ENCODE measurements around the gene PLGLB1. TPM values are rescaled to one million over a fixed set of nuclear protein-coding genes. Genes with fewer than 3 reads are reported as not detected.
"Not testable (repeated sequence)": the region's sequence is repeated elsewhere in the genome, so short reads cannot be mapped to it uniquely, and the experiment has no call there.

Gene PLGLB1
- total RNA-seq (2016; rRNA removed; fragmentation: Illumina TruSeq; extraction: Trizol) (0.20 TPM in 1 of 2 replicates, not detected in the other), polyA plus RNA-seq (2011; rRNA removed) (0.20 and 0.26 TPM in 2 replicates), polyA minus RNA-seq (2011; rRNA and poly(A)+ RNA removed; ENCODE audit: low replicate concordance) (0.48 TPM in 1 of 2 replicates, not detected in the other), Bru-seq, nascent RNA (percentile 34 among the genes with signal in this experiment), BruChase-seq, experiment 1, labeled RNA remaining after a 6-hour chase (percentile 40 among the genes with signal in this experiment), BruChase-seq, experiment 2, labeled RNA remaining after a 2-hour chase (percentile 44 among the genes with signal in this experiment)
- total RNA-seq (2016; cell fraction: cytosol; rRNA removed; fragmentation: Illumina TruSeq; extraction: Trizol; ENCODE audit: low read depth): not detected in 2 replicates
- 0.13 TPM in 1 of 2 replicates, not detected in the other for total RNA-seq (2016; cell fraction: insoluble cytoplasmic fraction; rRNA removed; fragmentation: Illumina TruSeq; extraction: Trizol)
- total RNA-seq (2016; cell fraction: membrane; rRNA removed; fragmentation: Illumina TruSeq; extraction: Trizol): 0.24 TPM in 1 of 2 replicates, not detected in the other
- 0.53 and 0.85 TPM in 2 replicates for total RNA-seq (2016; cell fraction: nucleus; rRNA removed; fragmentation: Illumina TruSeq; extraction: Trizol)
- 0.35 TPM in 1 of 2 replicates, not detected in the other for polyA plus RNA-seq (2011; cell fraction: cytosol; rRNA removed)
- 0.90 and 1.4 TPM in 2 replicates for polyA plus RNA-seq (2011; cell fraction: nucleus; rRNA removed)
- 0.33 and 0.60 TPM in 2 replicates for polyA plus RNA-seq (2012)
- polyA plus RNA-seq (2016; cell fraction: cytosol; fragmentation: Illumina TruSeq; extraction: Trizol; ENCODE audit: low read depth): not detected in 2 replicates
- polyA plus RNA-seq (2016; cell fraction: insoluble cytoplasmic fraction; fragmentation: Illumina TruSeq; extraction: Trizol; ENCODE audit: low read depth): 0.23 TPM in 1 of 2 replicates, not detected in the other
- polyA plus RNA-seq (2016; cell fraction: membrane; fragmentation: Illumina TruSeq; extraction: Trizol; ENCODE audit: low read depth): not detected in 2 replicates
- 0.70 and 1.8 TPM in 2 replicates for polyA plus RNA-seq (2016; cell fraction: nucleus; fragmentation: Illumina TruSeq; extraction: Trizol; ENCODE audit: insufficient read depth, low read depth)
- polyA minus RNA-seq (2011; cell fraction: cytosol; rRNA and poly(A)+ RNA removed): not detected in 2 replicates
- polyA minus RNA-seq (2011; cell fraction: nucleus; rRNA and poly(A)+ RNA removed): 1.8 and 2.1 TPM in 2 replicates
- long read RNA-seq, experiment 1: 0 reads
- long read RNA-seq, experiment 2: 0 reads

DNA sequence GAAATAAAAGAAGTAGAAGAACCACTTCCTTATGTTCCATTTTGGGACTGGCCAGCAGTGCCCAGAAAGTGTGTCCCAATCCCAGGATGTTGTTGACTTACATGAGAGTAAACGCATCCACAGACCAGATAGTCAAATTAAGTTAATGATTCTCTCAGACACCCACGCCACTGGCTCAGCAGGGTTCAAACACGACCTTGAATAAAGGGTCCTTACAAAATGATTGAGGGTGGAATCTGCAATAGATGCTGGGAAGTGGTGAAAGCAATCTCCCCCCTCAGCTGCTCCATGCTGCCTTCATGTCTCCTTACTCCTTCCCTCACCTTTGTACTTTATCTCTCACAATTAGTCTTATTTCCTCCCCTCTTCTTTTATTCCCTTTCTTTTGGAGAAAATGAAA lies at the start of gene PLGLB1:
PLGLB1 (minus strand) TSS at position 101 of the 400 bp plus-strand sequence; CDS start at position 40, 61 bp downstream.
- FAIRE-seq; H4K20me1 ChIP-seq (ENCODE audit: insufficient read depth, low read length); DNase-seq (ENCODE audit: low spot score); H3K27ac ChIP-seq (ENCODE audit: extremely low read length, insufficient read depth, low read length); ATAC-seq; H3K27me3 ChIP-seq (ENCODE audit: control insufficient read depth in 1 of 2, insufficient read depth in 2 of 2, low read length in 2 of 2); H3K9me3 ChIP-seq (ENCODE audit: low read length); H3K4me3 ChIP-seq (replicated peaks in 1 of 3; ENCODE audit: insufficient read depth in 1 of 3, low read depth in 2 of 3, low read length in 3 of 3); H3K9ac ChIP-seq (ENCODE audit: insufficient read depth, low read depth, low read length); H3K79me2 ChIP-seq (ENCODE audit: insufficient read depth, low read length); POLR2A ChIA-PET; H3K36me3 ChIP-seq (replicated peaks in 1 of 2; ENCODE audit: control insufficient read depth in 1 of 2, insufficient read depth in 2 of 2, low read length in 2 of 2); H3K4me2 ChIP-seq (ENCODE audit: low read depth, low read length); in situ Hi-C loops (cut with HindIII; ENCODE audit: extremely low pct_ligation_motif_present, low pct_unique_long_range_greater_than_20kb); BruUV-seq (replicated peaks); H2AFZ ChIP-seq (ENCODE audit: low read length); intact Hi-C loops (cut with micrococcal nuclease; ENCODE audit: unreplicated experiment); CTCF ChIA-PET (ENCODE audit: low intra/inter-chr PET ratio, low total read pairs); H3K4me1 ChIP-seq (ENCODE audit: insufficient read depth, low read length): not testable (repeated sequence)
- 0% methylated on average over 2 of the region's 3 CpGs for WGBS (ENCODE audit: low lambda C conversion rate)

DNA sequence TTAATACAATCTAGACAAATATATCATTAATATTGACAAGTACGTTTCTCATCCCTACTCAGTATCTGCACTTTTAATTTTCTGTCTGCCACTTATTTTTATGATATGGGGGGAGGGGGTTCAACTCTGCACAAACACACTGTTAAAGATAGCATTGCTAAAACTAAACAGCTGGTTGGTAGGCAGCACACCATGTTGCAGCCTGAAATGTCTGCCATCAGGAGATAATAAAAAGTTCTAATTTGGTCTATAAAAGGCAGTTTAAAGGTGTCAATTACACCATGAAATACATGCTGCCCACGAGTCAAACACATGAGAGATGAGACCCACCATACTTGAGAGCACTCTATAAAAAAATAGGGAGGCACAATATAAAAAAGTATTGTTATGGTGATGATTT lies 42.7 kb upstream of the PLGLB1 start:
- FAIRE-seq; H3K79me2 ChIP-seq (ENCODE audit: insufficient read depth, low read length); ATAC-seq; H2AFZ ChIP-seq (ENCODE audit: low read length); DNase-seq (ENCODE audit: low spot score); H3K36me3 ChIP-seq (replicated peaks in 1 of 2; ENCODE audit: control insufficient read depth in 1 of 2, insufficient read depth in 2 of 2, low read length in 2 of 2); intact Hi-C loops (cut with micrococcal nuclease; ENCODE audit: unreplicated experiment); H3K4me1 ChIP-seq (ENCODE audit: insufficient read depth, low read length); H3K9me3 ChIP-seq (ENCODE audit: low read length); POLR2A ChIA-PET; in situ Hi-C loops (cut with HindIII; ENCODE audit: extremely low pct_ligation_motif_present, low pct_unique_long_range_greater_than_20kb); BruUV-seq (replicated peaks); CTCF ChIA-PET (ENCODE audit: low intra/inter-chr PET ratio, low total read pairs); H4K20me1 ChIP-seq (ENCODE audit: insufficient read depth, low read length); H3K27ac ChIP-seq (ENCODE audit: extremely low read length, insufficient read depth, low read length); H3K9ac ChIP-seq (ENCODE audit: insufficient read depth, low read depth, low read length); H3K27me3 ChIP-seq (ENCODE audit: control insufficient read depth in 1 of 2, insufficient read depth in 2 of 2, low read length in 2 of 2); H3K4me2 ChIP-seq (ENCODE audit: low read depth, low read length); H3K4me3 ChIP-seq (replicated peaks in 1 of 3; ENCODE audit: insufficient read depth in 1 of 3, low read depth in 2 of 3, low read length in 3 of 3): not testable (repeated sequence)
- WGBS (ENCODE audit: low lambda C conversion rate): 89% methylated on average over 1 of the region's 2 CpGs

Data from HepG2 (cell line).